K562 (cell line): ENCODE results near the gene MRPL48. TPM values are rescaled to one million over a fixed set of nuclear protein-coding genes. Genes with fewer than 3 reads are reported as not detected.

Experiments
- ATAC-seq: fragments of 200-7000 bp; cut with Tn5 transposase; 3 replicates; pipeline ENCODE4 v1.9.1; 2020; ENCODE audit warnings: moderate library complexity
- BruUV-seq: library from RNA; stranded (reverse); fragments of 400-500 nt; replicated peaks from 2 replicates; lab custom pipeline; 2021; lab: Mats Ljungman, UMichigan
- CTCF ChIA-PET: fragments of 300-600 bp; formaldehyde crosslinking; extraction: SDS; loops from one replicate; lab custom pipeline; 2021; ENCODE audit warnings: low intra/inter-chr PET ratio; lab: Yijun Ruan, JAX
- POLR2A ChIA-PET: fragments of 300-600, 350-650 bp; sonication (Branson Sonifier 250); formaldehyde crosslinking; extraction: SDS; loops from one replicate; lab custom pipeline; 2021; ENCODE audit warnings: antibody characterized with exemption, inconsistent platforms; lab: Yijun Ruan, JAX
- DNase-seq, 4 experiments: peaks; one replicate each; pipeline versions ENCODE4 v3.0.0 to v3.0.0-alpha.2; 2011 to 2018; ENCODE audit warnings: low spot score in 3 of 4, mixed read lengths in 3 of 4; ENCODE audit errors: extremely low read depth in 1 of 4
- FAIRE-seq: peaks from 2 replicates; lab custom pipeline; 2011; peaks lifted over from hg19 to GRCh38; lab: Jason Lieb, UNC
- H2AFZ ChIP-seq: 2 replicates; pipeline ENCODE4 v1.6.0; 2011; ENCODE audit warnings: low read depth, low read length, control low read depth, inconsistent platforms
- H3K27ac ChIP-seq: fragments of 200-600 bp; 3 replicates; pipeline ENCODE4 v1.8.0; 2011; ENCODE audit warnings: low read depth, mild to moderate bottlenecking, control low read depth, inconsistent platforms, low read length, moderate library complexity, mixed read lengths; ENCODE audit errors: extremely low read depth
- H3K27me3 ChIP-seq, 2 experiments: fragments of 300-600 bp in 1 of 2; 2 replicates in 1 of 2; 3 replicates in 1 of 2; pipeline versions ENCODE4 v1.6.0 to v1.8.0; 2011; ENCODE audit warnings: inconsistent platforms in 2 of 2, low read length in 2 of 2, mild to moderate bottlenecking in 1 of 2, mixed read lengths in 1 of 2, moderate library complexity in 1 of 2; ENCODE audit not compliant: control insufficient read depth in 2 of 2, insufficient read depth in 2 of 2
- H3K36me3 ChIP-seq: fragments of 300-600 bp; 3 replicates; pipeline ENCODE4 v1.8.0; 2011; ENCODE audit warnings: mild to moderate bottlenecking, low read length, inconsistent platforms; ENCODE audit not compliant: control insufficient read depth, insufficient read depth
- H3K4me1 ChIP-seq, 2 experiments: fragments of 200-600 bp in 1 of 2; replicated peaks in 1 of 2; 2 replicates in 1 of 2; 3 replicates in 1 of 2; pipeline versions ENCODE4 v1.5.1 to v1.8.0; 2011; ENCODE audit warnings: inconsistent platforms in 2 of 2, low read length in 2 of 2, mild to moderate bottlenecking in 1 of 2, mixed read lengths in 1 of 2, moderate library complexity in 1 of 2; ENCODE audit not compliant: control insufficient read depth in 2 of 2, insufficient read depth in 2 of 2
- H3K4me2 ChIP-seq: 2 replicates; pipeline ENCODE4 v1.6.1; 2011; ENCODE audit warnings: low read length, control low read depth, inconsistent platforms, mixed read lengths; ENCODE audit not compliant: insufficient read depth
- H3K4me3 ChIP-seq: fragments of 200-600 bp; sonication (generic), shearing (Covaris generic); 2 replicates; pipeline ENCODE4 v1.5.1; 2016; ENCODE audit warnings: control low read depth, inconsistent platforms
- H3K79me2 ChIP-seq: fragments of 200-600 bp; 3 replicates; pipeline ENCODE4 v1.8.0; 2011; ENCODE audit warnings: low read length, inconsistent platforms; ENCODE audit not compliant: control insufficient read depth, insufficient read depth
- H3K9ac ChIP-seq, 2 experiments: 2 replicates each; pipeline versions ENCODE4 v1.6.0 to v1.6.1; 2011; ENCODE audit warnings: low read depth in 2 of 2, low read length in 2 of 2, control low read depth in 1 of 2, inconsistent platforms in 1 of 2, mild to moderate bottlenecking in 1 of 2, mixed read lengths in 1 of 2; ENCODE audit not compliant: insufficient read depth in 1 of 2
- H3K9me1 ChIP-seq: one replicate; pipeline ENCODE4 v1.6.0; 2011; ENCODE audit warnings: inconsistent platforms, mild to moderate bottlenecking, low read length, moderate library complexity; ENCODE audit not compliant: control insufficient read depth, insufficient read depth
- H3K9me3 ChIP-seq: replicated peaks from 2 replicates; pipeline ENCODE4 v1.5.1; 2011; ENCODE audit warnings: low read depth, low read length, inconsistent platforms; ENCODE audit not compliant: control insufficient read depth, insufficient read depth
- H4K20me1 ChIP-seq: replicated peaks from 2 replicates; pipeline ENCODE4 v1.6.1; 2011; ENCODE audit warnings: low read length, inconsistent platforms, mixed read lengths; ENCODE audit not compliant: control insufficient read depth, insufficient read depth
- ARID4B ChIP-seq: sonication (generic); formaldehyde crosslinking; IDR thresholded peaks from 2 replicates; pipeline ENCODE4 v1.8.0; 2022; ENCODE audit warnings: mild to moderate bottlenecking, missing genetic modification reagents
- CBFB ChIP-seq: sonication (generic); formaldehyde crosslinking; IDR thresholded peaks from 2 replicates; pipeline ENCODE4 v1.4.0; 2020; ENCODE audit warnings: mild to moderate bottlenecking, missing genetic modification reagents
- CTCFL ChIP-seq: IDR thresholded peaks from 2 replicates; pipeline ENCODE4 v1.6.1; 2011; ENCODE audit warnings: borderline replicate concordance, low read depth, mild to moderate bottlenecking, moderate library complexity, low read length; ENCODE audit not compliant: insufficient read depth, poor library complexity, severe bottlenecking
- EWSR1 ChIP-seq: fragments of 450-650 bp; IDR thresholded peaks from 2 replicates; pipeline ENCODE4 v1.6.1; 2018; ENCODE audit warnings: borderline replicate concordance, mild to moderate bottlenecking, low read depth, moderate library complexity; ENCODE audit not compliant: partially characterized antibody
- ZNF586 ChIP-seq: fragments of 450-650 bp; formaldehyde crosslinking; conservative IDR thresholded peaks from 2 replicates; pipeline ENCODE4 v1.4.0; 2020; ENCODE audit warnings: mild to moderate bottlenecking, moderate library complexity
- WGBS: fragments of 100-300 bp; shearing (Covaris generic); methylation state at CpG from one replicate; pipeline ENCODE4 v1.1.6; 2016; ENCODE audit warnings: low coverage, mixed read lengths; ENCODE audit not compliant: insufficient coverage; ENCODE audit errors: missing lambda C conversion rate; 5-methylcytosine and 5-hydroxymethylcytosine counted together
- in situ Hi-C: fragments of 300-500 bp; cut with MboI; formaldehyde crosslinking; loops from 4 replicates; pipeline ENCODE4 v1.15.0; 2018; ENCODE audit warnings: inconsistent platforms, mixed read lengths
- intact Hi-C: fragments of 100-400 bp; cut with micrococcal nuclease; formaldehyde crosslinking; loops from 2 replicates; pipeline ENCODE4 v1.14.2; 2022
- polyA plus RNA-seq, 8 experiments: library from polyadenylated mRNA; depleted of rRNA in 4 of 8; stranded (reverse) in 5 of 8; unstranded in 3 of 8; fragments of >200 nt; fragmentation: Nextera tagmentation in 2 of 8; fragmentation: Illumina TruSeq in 1 of 8; extraction: Ambion mirVana in 2 of 8; extraction: Trizol in 1 of 8; gene quantifications; 2 replicates each; pipeline versions ENCODE4 v1.2.1 to v1.2.3, GENCODE V29; 2011 to 2014; ENCODE audit warnings: inconsistent platforms in 1 of 8, missing spikeins in 1 of 8
- total RNA-seq, 7 experiments: library from RNA; depleted of rRNA in 6 of 7; stranded (reverse); fragments of >200 nt in 6 of 7; fragmentation: Illumina TruSeq in 2 of 7; extraction: Trizol in 2 of 7; gene quantifications; 2 replicates each; pipeline versions ENCODE4 v1.2.1 to v1.2.3, GENCODE V29; 2011 to 2021; ENCODE audit warnings: low replicate concordance in 1 of 7
- TF ChIP-seq, protein P1 (sequence below): sonication (generic); formaldehyde crosslinking; IDR thresholded peaks from 2 replicates; pipeline ENCODE4 v1.8.0; 2022; ENCODE audit warnings: missing genetic modification reagents, mild to moderate bottlenecking, borderline replicate concordance
- TF ChIP-seq, protein P2 (sequence below): sonication (generic); formaldehyde crosslinking; IDR thresholded peaks from 2 replicates; pipeline ENCODE4 v1.8.1; 2023; ENCODE audit warnings: mild to moderate bottlenecking, missing genetic modification reagents
- TF ChIP-seq, protein P3 (sequence below): fragments of 450-650 bp; formaldehyde crosslinking; conservative IDR thresholded peaks from 2 replicates; pipeline ENCODE4 v1.4.0; 2022; ENCODE audit warnings: mild to moderate bottlenecking, missing genetic modification characterization

Gene MRPL48
- total and polyA plus RNA-seq, 9 of the 15 experiments (the other 6 are each of a cell fraction or from before 2014, with no cell fraction given): 66.0 to 237 (median 104) TPM

GRCh38 chr11:73888244-73888643, 100.6 kb downstream of the MRPL48 start (continued):
- TF ChIP-seq, protein P1, sequence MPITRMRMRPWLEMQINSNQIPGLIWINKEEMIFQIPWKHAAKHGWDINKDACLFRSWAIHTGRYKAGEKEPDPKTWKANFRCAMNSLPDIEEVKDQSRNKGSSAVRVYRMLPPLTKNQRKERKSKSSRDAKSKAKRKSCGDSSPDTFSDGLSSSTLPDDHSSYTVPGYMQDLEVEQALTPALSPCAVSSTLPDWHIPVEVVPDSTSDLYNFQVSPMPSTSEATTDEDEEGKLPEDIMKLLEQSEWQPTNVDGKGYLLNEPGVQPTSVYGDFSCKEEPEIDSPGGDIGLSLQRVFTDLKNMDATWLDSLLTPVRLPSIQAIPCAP (CRISPR knock-in tag): no peak
- no peak for TF ChIP-seq ZNF586 (CRISPR knock-in tag)

GRCh38 chr11:73889019-73889418, 101.3 kb downstream of the MRPL48 start:
- CTCF ChIA-PET: no interaction called here
- in situ Hi-C loops: no loop called here
- ATAC-seq: no peak
- TF ChIP-seq CBFB (CRISPR knock-in tag) (no peak), CTCFL (no peak), ARID4B (no peak), EWSR1 (no peak)
- TF ChIP-seq, protein P2, sequence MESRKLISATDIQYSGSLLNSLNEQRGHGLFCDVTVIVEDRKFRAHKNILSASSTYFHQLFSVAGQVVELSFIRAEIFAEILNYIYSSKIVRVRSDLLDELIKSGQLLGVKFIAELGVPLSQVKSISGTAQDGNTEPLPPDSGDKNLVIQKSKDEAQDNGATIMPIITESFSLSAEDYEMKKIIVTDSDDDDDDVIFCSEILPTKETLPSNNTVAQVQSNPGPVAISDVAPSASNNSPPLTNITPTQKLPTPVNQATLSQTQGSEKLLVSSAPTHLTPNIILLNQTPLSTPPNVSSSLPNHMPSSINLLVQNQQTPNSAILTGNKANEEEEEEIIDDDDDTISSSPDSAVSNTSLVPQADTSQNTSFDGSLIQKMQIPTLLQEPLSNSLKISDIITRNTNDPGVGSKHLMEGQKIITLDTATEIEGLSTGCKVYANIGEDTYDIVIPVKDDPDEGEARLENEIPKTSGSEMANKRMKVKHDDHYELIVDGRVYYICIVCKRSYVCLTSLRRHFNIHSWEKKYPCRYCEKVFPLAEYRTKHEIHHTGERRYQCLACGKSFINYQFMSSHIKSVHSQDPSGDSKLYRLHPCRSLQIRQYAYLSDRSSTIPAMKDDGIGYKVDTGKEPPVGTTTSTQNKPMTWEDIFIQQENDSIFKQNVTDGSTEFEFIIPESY (CRISPR knock-in tag): no peak
- TF ChIP-seq, protein P3, sequence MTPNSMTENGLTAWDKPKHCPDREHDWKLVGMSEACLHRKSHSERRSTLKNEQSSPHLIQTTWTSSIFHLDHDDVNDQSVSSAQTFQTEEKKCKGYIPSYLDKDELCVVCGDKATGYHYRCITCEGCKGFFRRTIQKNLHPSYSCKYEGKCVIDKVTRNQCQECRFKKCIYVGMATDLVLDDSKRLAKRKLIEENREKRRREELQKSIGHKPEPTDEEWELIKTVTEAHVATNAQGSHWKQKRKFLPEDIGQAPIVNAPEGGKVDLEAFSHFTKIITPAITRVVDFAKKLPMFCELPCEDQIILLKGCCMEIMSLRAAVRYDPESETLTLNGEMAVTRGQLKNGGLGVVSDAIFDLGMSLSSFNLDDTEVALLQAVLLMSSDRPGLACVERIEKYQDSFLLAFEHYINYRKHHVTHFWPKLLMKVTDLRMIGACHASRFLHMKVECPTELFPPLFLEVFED (CRISPR knock-in tag): no peak

More at GRCh38 chr11:73889019-73889418, 101.3 kb downstream of the MRPL48 start:
- no peaks in the 10 kb centered on the region for H3K9me1 ChIP-seq
- no peak overlapping the region for H3K27ac ChIP-seq
- no peaks in the 10 kb centered on the region for H3K27me3 ChIP-seq
- BruUV-seq: no TSS peak
- H3K4me1 ChIP-seq: no peaks in the 10 kb centered on the region
- POLR2A ChIA-PET: no interaction called here
- no peak overlapping the region for H2AFZ ChIP-seq
- H3K79me2 ChIP-seq: no peaks in the 10 kb centered on the region
- H4K20me1 ChIP-seq: no peaks in the 10 kb centered on the region
- H3K4me3 ChIP-seq: no peak overlapping the region
- 13% methylated on average over 1 of the region's 1 CpG for WGBS
- peaks cover 44% of the 10 kb centered on the region for H3K36me3 ChIP-seq
- intact Hi-C loops: no loop called here
- H3K4me2 ChIP-seq: no peak overlapping the region
- peak; percentile 23 for FAIRE-seq
- DNase-seq: no peak
- H3K9ac ChIP-seq: no peak overlapping the region
- H3K9me3 ChIP-seq: no peaks in the 10 kb centered on the region
